LNCaP clone FGC (cell line): ENCODE results near the gene ADPRS.

Experiments used
- DNase-seq: peaks from one replicate; pipeline ENCODE4 v3.0.0-alpha.2; 2011; ENCODE audit warnings: low read depth
- H3K4me3 ChIP-seq: 2 replicates; pipeline ENCODE4 v1.5.1; 2011; ENCODE audit warnings: mild to moderate bottlenecking, low read depth, low read length, control low read depth
- CTCF ChIP-seq: IDR thresholded peaks from 2 replicates; pipeline ENCODE4 v1.5.1; 2012; ENCODE audit warnings: mild to moderate bottlenecking; ENCODE audit not compliant: control insufficient read depth, insufficient read depth; ENCODE audit errors: extremely low read depth

The ADPRS gene

GRCh38 chr1:36092798-36093185 is 4.1 kb downstream of the ADPRS start:
- DNase-seq, result no peak
- no peak overlapping the region for H3K4me3 ChIP-seq
- no peak for TF ChIP-seq CTCF

- no peak overlapping the region for H3K4me3 ChIP-seq
- TF ChIP-seq CTCF, result no peak
- DNase-seq, result no peak
Observed at GRCh38 chr1:36093226-36093625, 4.5 kb downstream of the ADPRS start.

- no peak for TF ChIP-seq CTCF
- H3K4me3 ChIP-seq, result no peak overlapping the region
- no peak for DNase-seq
Observed at GRCh38 chr1:36093929-36094328, 5.2 kb downstream of the ADPRS start.

- no peak for DNase-seq
Observed at GRCh38 chr1:36094621-36095061, 5.9 kb downstream of the ADPRS start.

GRCh38 chr1:36095760-36096405 is 7.2 kb downstream of the ADPRS start:
- H3K4me3 ChIP-seq, result no peak overlapping the region
- DNase-seq, result no peak
- TF ChIP-seq CTCF, result no peak

More at GRCh38 chr1:36094621-36095061, 5.9 kb downstream of the ADPRS start:
- H3K4me3 ChIP-seq, result no peak overlapping the region
- TF ChIP-seq CTCF, result no peak

GRCh38 chr1:36096500-36097432 is 8.1 kb downstream of the ADPRS start:
- no peak for TF ChIP-seq CTCF
- H3K4me3 ChIP-seq, result no peak overlapping the region
- no peak for DNase-seq
